ENCODE measurements around the gene PTCH2. TPM values are rescaled to one million over a fixed set of nuclear protein-coding genes. Genes with fewer than 3 reads are reported as not detected.

PTCH2 gene
- total and polyA plus RNA-seq, 10 donors = 0.56 to 1.6 (median 1.2) TPM

- peaks cover 0 to 51% (median 39%) of the 10 kb centered on the region in 6 donors for H3K36me3 ChIP-seq
- peak overlapping the region; percentile 95 to 99 (median 96) for H3K27ac ChIP-seq
- H3K4me1 ChIP-seq = peaks cover 52 to 100% (median 83%) of the 10 kb centered on the region in 6 donors
- 90 to 98% (median 94%) methylated on average over 23 to 70 of the region's 70 CpGs for WGBS, 5 donors
- H3K4me3 ChIP-seq = peak overlapping the region in 1 of 8 donors; percentile 58
- TF ChIP-seq CTCF (IDR thresholded peaks at IDR 0.05 in 8 of 11, conservative IDR thresholded peaks at IDR 0.05 in 3 of 11) (peak in 1 of 11 experiments; percentile 9), POLR2AphosphoS5 (IDR thresholded peaks at IDR 0.05) (peak in 2 of 3 donors; percentile 7 to 46), POLR2A (IDR thresholded peaks at IDR 0.05) (no peak)
- intact Hi-C loops (cut with DNase I; ENCODE audit: low total_unique reads) = no loop called here
- H3K9me3 ChIP-seq = no peaks in the 10 kb centered on the region
- no peaks in the 10 kb centered on the region for H3K27me3 ChIP-seq (replicated peaks in 1 of 7)
- DNase-seq = peak; percentile 85
These were observed 36.9 kb downstream of the PTCH2 start for GRCh38 chr1:44806025-44806703.

GRCh38 chr1:44805311-44806024 is 37.6 kb downstream of the PTCH2 start:
- peaks cover 45 to 100% (median 79%) of the 10 kb centered on the region in 6 donors for H3K4me1 ChIP-seq
- 90 to 99% (median 94%) methylated on average over 18 to 20 of the region's 20 CpGs for WGBS, 5 donors
- peaks cover 0 to 51% (median 39%) of the 10 kb centered on the region in 6 donors for H3K36me3 ChIP-seq
- H3K27me3 ChIP-seq (replicated peaks in 1 of 7) = no peaks in the 10 kb centered on the region
- peak overlapping the region in 7 of 8 donors; percentile 3 to 99 (median 96) for H3K27ac ChIP-seq
- no peak overlapping the region for H3K4me3 ChIP-seq
- DNase-seq = peak; percentile 79
- intact Hi-C loops (cut with DNase I; ENCODE audit: low total_unique reads) = no loop called here
- TF ChIP-seq POLR2A (IDR thresholded peaks at IDR 0.05) = no peak
- no peak for TF ChIP-seq CTCF (IDR thresholded peaks at IDR 0.05 in 8 of 11, conservative IDR thresholded peaks at IDR 0.05 in 3 of 11)
- TF ChIP-seq POLR2AphosphoS5 (IDR thresholded peaks at IDR 0.05) = peak in 1 of 3 donors; percentile 57
- no peaks in the 10 kb centered on the region for H3K9me3 ChIP-seq

GRCh38 chr1:44803312-44804095 is 39.5 kb downstream of the PTCH2 start:
- peak overlapping the region in 1 of 8 donors; percentile 87 for H3K4me3 ChIP-seq
- H3K9me3 ChIP-seq = no peaks in the 10 kb centered on the region
- H3K4me1 ChIP-seq = peaks cover 34 to 92% (median 69%) of the 10 kb centered on the region in 6 donors
- peak overlapping the region in 5 of 8 donors; percentile 5 to 98 (median 94) for H3K27ac ChIP-seq
- H3K27me3 ChIP-seq (replicated peaks in 1 of 7) = no peaks in the 10 kb centered on the region
- WGBS, 5 donors = 84 to 93% (median 92%) methylated on average over 11 to 13 of the region's 13 CpGs
- intact Hi-C loops (cut with DNase I; ENCODE audit: low total_unique reads) = no loop called here
- peak; percentile 72 for DNase-seq
- TF ChIP-seq POLR2AphosphoS5 (IDR thresholded peaks at IDR 0.05) = peak in 1 of 3 donors; percentile 21
- TF ChIP-seq POLR2A (IDR thresholded peaks at IDR 0.05) = no peak
- peaks cover 0 to 51% (median 39%) of the 10 kb centered on the region in 6 donors for H3K36me3 ChIP-seq

- H3K27me3 ChIP-seq (replicated peaks in 1 of 7) = no peaks in the 10 kb centered on the region
- peak overlapping the region in 5 of 8 donors; percentile 47 to 98 (median 95) for H3K27ac ChIP-seq
- TF ChIP-seq POLR2AphosphoS5 (IDR thresholded peaks at IDR 0.05) (no peak), POLR2A (IDR thresholded peaks at IDR 0.05) (no peak), CTCF (IDR thresholded peaks at IDR 0.05 in 8 of 11, conservative IDR thresholded peaks at IDR 0.05 in 3 of 11) (no peak)
- H3K9me3 ChIP-seq = no peaks in the 10 kb centered on the region
- H3K4me1 ChIP-seq = peaks cover 29 to 87% (median 64%) of the 10 kb centered on the region in 6 donors
- DNase-seq = no peak
- H3K36me3 ChIP-seq = peaks cover 0 to 51% (median 39%) of the 10 kb centered on the region in 6 donors
- peak overlapping the region in 1 of 8 donors; percentile 87 for H3K4me3 ChIP-seq
- WGBS, 5 donors = 91 to 96% (median 95%) methylated on average over 9 of the region's 9 CpGs
- intact Hi-C loops (cut with DNase I; ENCODE audit: low total_unique reads) = no loop called here
These were observed 40.1 kb downstream of the PTCH2 start for GRCh38 chr1:44803062-44803311.
